Measurements from ENCODE around the gene NPHP3. TPM values are rescaled to one million over a fixed set of nuclear protein-coding genes. Genes with fewer than 3 reads are reported as not detected.
A peak's percentile ranks its signal among the peaks of the same experiment; 100 is the strongest.

The NPHP3 gene
- polyA plus RNA-seq, 1 of the 3 experiments (the other 2 are of a cell fraction): 19.0 TPM

- H3K9ac ChIP-seq: no peak overlapping the region
- no peak for DNase-seq
- ChIA-PET POLR2A (no interaction called here), CTCF (interaction anchor here (1.2 to 2.0 kb wide), 4 partner anchors 10 to 310 kb away, joined by 3 to 9 read pairs (median 4); no protein-coding TSS in a partner anchor)
- H3K36me3 ChIP-seq (replicated peaks in 1 of 2; ENCODE audit: control insufficient read depth in 1 of 2, insufficient read depth in 2 of 2, low read length in 1 of 2): peaks cover 0 to 4% of the 10 kb centered on the region in 2 experiments
- H3K4me2 ChIP-seq: no peak overlapping the region
- H3K27me3 ChIP-seq (ENCODE audit: insufficient read depth): no peaks in the 10 kb centered on the region
- H3K4me3 ChIP-seq (ENCODE audit: low read depth in 2 of 2, low read length in 1 of 2): no peak overlapping the region
- H3K9me2 ChIP-seq: no peaks in the 10 kb centered on the region
- no peak overlapping the region for H3K27ac ChIP-seq (ENCODE audit: low read depth in 2 of 2, low read length in 1 of 2)
- WGBS (ENCODE audit: low lambda C conversion rate): 50% methylated on average over 1 of the region's 1 CpG
- no peak overlapping the region for H2AFZ ChIP-seq (ENCODE audit: low read depth)
- peaks cover 12% of the 10 kb centered on the region for H3F3A ChIP-seq (replicated peaks; ENCODE audit: insufficient read depth)
- H3K79me2 ChIP-seq (ENCODE audit: insufficient read depth): peaks cover 6% of the 10 kb centered on the region; the same call in 1 of the 2 replicates
- no peaks in the 10 kb centered on the region for H3K9me3 ChIP-seq
- H3K4me1 ChIP-seq (ENCODE audit: control insufficient read depth in 1 of 2, insufficient read depth in 2 of 2, low read depth in 1 of 2, low read length in 1 of 2): peaks cover 4 to 15% of the 10 kb centered on the region in 2 experiments; a peak in 3 of 4 replicates
- no peaks in the 10 kb centered on the region for H4K20me1 ChIP-seq (ENCODE audit: insufficient read depth)
- TF ChIP-seq, protein P1, sequence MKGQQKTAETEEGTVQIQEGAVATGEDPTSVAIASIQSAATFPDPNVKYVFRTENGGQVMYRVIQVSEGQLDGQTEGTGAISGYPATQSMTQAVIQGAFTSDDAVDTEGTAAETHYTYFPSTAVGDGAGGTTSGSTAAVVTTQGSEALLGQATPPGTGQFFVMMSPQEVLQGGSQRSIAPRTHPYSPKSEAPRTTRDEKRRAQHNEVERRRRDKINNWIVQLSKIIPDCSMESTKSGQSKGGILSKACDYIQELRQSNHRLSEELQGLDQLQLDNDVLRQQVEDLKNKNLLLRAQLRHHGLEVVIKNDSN (IDR thresholded peaks at IDR 0.05; ENCODE audit: borderline replicate concordance, low read depth): no peak
- TF ChIP-seq MXI1 (IDR thresholded peaks at IDR 0.05; ENCODE audit: low read depth, low read length) (no peak), TCF12 (IDR thresholded peaks at IDR 0.05) (peak; percentile 40; the same call in 1 of the 2 replicates)
Observed at GRCh38 chr3:132652640-132653270, 69.5 kb downstream of the NPHP3 start.

- POLR2A ChIA-PET: no interaction called here
- Histone ChIP-seq H3K4me2 (no peak overlapping the region), H3K4me3 (ENCODE audit: low read depth in 2 of 2, low read length in 1 of 2) (no peak overlapping the region), H3F3A (replicated peaks; ENCODE audit: insufficient read depth) (no peaks in the 10 kb centered on the region), H3K27ac (ENCODE audit: low read depth in 2 of 2, low read length in 1 of 2) (no peak overlapping the region), H4K20me1 (ENCODE audit: insufficient read depth) (no peaks in the 10 kb centered on the region), H3K36me3 (replicated peaks in 1 of 2; ENCODE audit: control insufficient read depth in 1 of 2, insufficient read depth in 2 of 2, low read length in 1 of 2) (no peaks in the 10 kb centered on the region), H3K9me3 (no peaks in the 10 kb centered on the region), H2AFZ (ENCODE audit: low read depth) (no peak overlapping the region), H3K9me2 (no peaks in the 10 kb centered on the region), H3K79me2 (ENCODE audit: insufficient read depth) (no peaks in the 10 kb centered on the region), H3K4me1 (ENCODE audit: control insufficient read depth in 1 of 2, insufficient read depth in 2 of 2, low read depth in 1 of 2, low read length in 1 of 2) (peaks cover 4 to 6% of the 10 kb centered on the region in 2 experiments; a peak in 2 of 4 replicates), H3K27me3 (ENCODE audit: insufficient read depth) (no peaks in the 10 kb centered on the region), H3K9ac (no peak overlapping the region)
- no peak for TF ChIP-seq TCF12 (IDR thresholded peaks at IDR 0.05)
- TF ChIP-seq ELF1 (IDR thresholded peaks at IDR 0.05): no peak
- no peak for TF ChIP-seq MXI1 (IDR thresholded peaks at IDR 0.05; ENCODE audit: low read depth, low read length)
- no peak for TF ChIP-seq YY1 (IDR thresholded peaks at IDR 0.05; ENCODE audit: low read depth)
- TF ChIP-seq GABPA (IDR thresholded peaks at IDR 0.05; ENCODE audit: low read depth): no peak
- TF ChIP-seq ZBTB33 (IDR thresholded peaks at IDR 0.05; ENCODE audit: borderline replicate concordance, low read depth): no peak
- no peak for TF ChIP-seq EZH2phosphoT487 (IDR thresholded peaks at IDR 0.05; ENCODE audit: borderline replicate concordance, low read depth)
- DNase-seq: no peak
- CTCF ChIA-PET: no interaction called here
- 100% methylated on average over 1 of the region's 1 CpG for WGBS (ENCODE audit: low lambda C conversion rate)
Observed at GRCh38 chr3:132650153-132650552, 72.1 kb downstream of the NPHP3 start.
